T-cell (primary cell): ENCODE measurements around the gene B3GALNT1. TPM values are rescaled to one million over a fixed set of nuclear protein-coding genes. Genes with fewer than 3 reads are reported as not detected.

Experiments
- ATAC-seq, 4 experiments: fragments of 200-7000 bp in 3 of 4; fragments of 150-1000 bp in 1 of 4; cut with Tn5 transposase; replicated peaks in 1 of 4; 1 replicate in 3 of 4; 2 replicates in 1 of 4; pipeline ENCODE4 v1.10.0; 2021; ENCODE audit warnings: moderate library complexity in 3 of 4, mild to moderate bottlenecking in 2 of 4, moderate number of reproducible peaks in 1 of 4
- CTCF ChIA-PET, 2 donors: fragments of 300-600 bp; sonication (Branson Sonifier 250); formaldehyde crosslinking; loops; one replicate each; lab custom pipeline; 2022; ENCODE audit warnings: antibody characterized with exemption in 2 of 2; lab: Charles Lee
- POLR2A ChIA-PET, 2 donors: fragments of 300-600 bp; sonication (Branson Sonifier 250); formaldehyde crosslinking; loops; one replicate each; lab custom pipeline; 2022; ENCODE audit warnings: antibody characterized with exemption in 2 of 2; lab: Charles Lee
- DNase-seq, 35 experiments: peaks; one replicate each; pipeline versions ENCODE4 v3.0.0 to v3.0.0-alpha.2; 2013 to 2023
- H3K27ac ChIP-seq: one replicate; pipeline ENCODE4 v1.5.1; 2013; ENCODE audit warnings: low read length
- H3K27me3 ChIP-seq, 2 experiments: replicated peaks in 1 of 2; 1 replicate in 1 of 2; 2 replicates in 1 of 2; pipeline versions ENCODE4 v1.6.1 to v1.7.0; 2013; ENCODE audit warnings: low read length in 1 of 2, mixed read lengths in 1 of 2; ENCODE audit not compliant: control insufficient read depth in 2 of 2, insufficient read depth in 2 of 2; ENCODE audit errors: extremely low read depth in 1 of 2
- H3K36me3 ChIP-seq, 2 donors: 1 replicate in 1 of 2; 2 replicates in 1 of 2; pipeline versions ENCODE4 v1.6.1 to v1.7.0; 2013; ENCODE audit warnings: low read length in 1 of 2; ENCODE audit not compliant: control insufficient read depth in 2 of 2, insufficient read depth in 1 of 2; ENCODE audit errors: extremely low read depth in 1 of 2
- H3K4me1 ChIP-seq, 2 experiments: 1 replicate in 1 of 2; 2 replicates in 1 of 2; pipeline versions ENCODE4 v1.6.1 to v1.7.0; 2013; ENCODE audit warnings: low read length in 2 of 2, mixed read lengths in 1 of 2; ENCODE audit not compliant: insufficient read depth in 2 of 2, control insufficient read depth in 1 of 2; ENCODE audit errors: extremely low read depth in 1 of 2
- H3K4me3 ChIP-seq, 2 donors: 1 replicate in 1 of 2; 2 replicates in 1 of 2; pipeline versions ENCODE4 v1.5.1 to v1.7.0; 2013; ENCODE audit warnings: mild to moderate bottlenecking in 2 of 2, low read length in 1 of 2, moderate library complexity in 1 of 2; ENCODE audit not compliant: control insufficient read depth in 1 of 2; ENCODE audit errors: extremely low read depth in 1 of 2
- H3K9me3 ChIP-seq: 2 replicates; pipeline ENCODE4 v1.7.0; 2013
- H3K27ac Mint-ChIP-seq, 2 donors: one replicate each; pipeline ENCODE4 v1.8.0; 2020 to 2021; ENCODE audit warnings: mild to moderate bottlenecking in 2 of 2, mixed read lengths in 2 of 2
- H3K27me3 Mint-ChIP-seq, 2 donors: one replicate each; pipeline ENCODE4 v1.8.0; 2021 to 2022; ENCODE audit warnings: mixed read lengths in 2 of 2
- H3K36me3 Mint-ChIP-seq: one replicate; pipeline ENCODE4 v1.8.0; 2021; ENCODE audit warnings: mixed read lengths
- H3K4me1 Mint-ChIP-seq, 3 donors: one replicate each; pipeline ENCODE4 v1.8.0; 2020 to 2022; ENCODE audit warnings: mixed read lengths in 3 of 3, mild to moderate bottlenecking in 1 of 3
- H3K4me3 Mint-ChIP-seq, 3 donors: one replicate each; pipeline ENCODE4 v1.8.0; 2020 to 2022; ENCODE audit warnings: mild to moderate bottlenecking in 3 of 3, mixed read lengths in 3 of 3, moderate library complexity in 3 of 3
- H3K9me3 Mint-ChIP-seq, 3 donors: one replicate each; pipeline ENCODE4 v1.8.0; 2020 to 2022; ENCODE audit warnings: mixed read lengths in 3 of 3
- WGBS: methylation state at CpG from one replicate; pipeline ENCODE4 v1.1.5; 2013; ENCODE audit warnings: missing lambda C conversion rate; ENCODE audit not compliant: insufficient coverage; 5-methylcytosine and 5-hydroxymethylcytosine counted together
- total RNA-seq, 35 experiments: library from RNA in 6 of 35; stranded (reverse) in 6 of 35; fragments of 120-200 nt in 1 of 35; gene quantifications; one replicate each; pipeline versions ENCODE4 v1.2.1 to v1.2.4 and lab custom pipeline; 2013 to 2026

B3GALNT1 gene
- total RNA-seq, 5 donors from 2014 or later (not counting 1 experiment from before 2014, with no cell fraction given): 0.50 to 1.4 (median 0.60) TPM

GRCh38 chr3:161107311-161107710 lies 2.2 kb upstream of the B3GALNT1 start:
- H3K27me3 Mint-ChIP-seq: peaks cover 19 to 40% of the 10 kb centered on the region in 2 donors
- no peaks in the 10 kb centered on the region for H3K36me3 ChIP-seq
- peaks cover 6 to 12% (median 7%) of the 10 kb centered on the region in 3 donors for H3K4me1 Mint-ChIP-seq
- H3K4me3 ChIP-seq: no peak overlapping the region
- ATAC-seq (no peak), DNase-seq (no peak)
- H3K9me3 ChIP-seq: no peaks in the 10 kb centered on the region
- H3K27ac ChIP-seq: no peak overlapping the region
- H3K9me3 Mint-ChIP-seq: no peaks in the 10 kb centered on the region
- no peak overlapping the region for H3K4me3 Mint-ChIP-seq
- ChIA-PET CTCF (interaction anchor here in 1 of 2 donors (0.9 to 1.0 kb wide), 2 partner anchors 10 to 11 kb away, joined by 3 to 4 read pairs; no protein-coding TSS in a partner anchor), POLR2A (interaction anchor here in 1 of 2 donors (0.5 kb wide), 1 partner anchor 211 kb away, joined by 5 read pairs; no protein-coding TSS in a partner anchor)
- no peak overlapping the region for H3K27ac Mint-ChIP-seq
- WGBS: no CpG with 5 or more reads among the region's 1 CpG
- H3K4me1 ChIP-seq: peaks cover 0 to 8% of the 10 kb centered on the region in 2 experiments
- no peaks in the 10 kb centered on the region for H3K36me3 Mint-ChIP-seq
- H3K27me3 ChIP-seq: peaks cover 0 to 16% of the 10 kb centered on the region in 2 experiments

- no peaks in the 10 kb centered on the region for H3K9me3 Mint-ChIP-seq
- ChIA-PET POLR2A (no interaction called here), CTCF (no interaction called here)
- peaks cover 0 to 8% of the 10 kb centered on the region in 2 experiments for H3K4me1 ChIP-seq
- H3K4me3 Mint-ChIP-seq: peak overlapping the region; percentile 37 to 63 (median 60)
- ATAC-seq (no peak), DNase-seq (no peak)
- no peak overlapping the region for H3K27ac ChIP-seq
- H3K9me3 ChIP-seq: no peaks in the 10 kb centered on the region
- 97% methylated on average over 21 of the region's 22 CpGs for WGBS
- H3K27me3 ChIP-seq: peaks cover 0 to 13% of the 10 kb centered on the region in 2 experiments
- H3K36me3 Mint-ChIP-seq: no peaks in the 10 kb centered on the region
- H3K27me3 Mint-ChIP-seq: peaks cover 13 to 28% of the 10 kb centered on the region in 2 donors
- no peaks in the 10 kb centered on the region for H3K36me3 ChIP-seq
- no peak overlapping the region for H3K27ac Mint-ChIP-seq
- H3K4me1 Mint-ChIP-seq: peaks cover 6 to 12% (median 7%) of the 10 kb centered on the region in 3 donors
- H3K4me3 ChIP-seq: no peak overlapping the region
Observed at GRCh38 chr3:161103776-161104385, 1.3 kb downstream of the B3GALNT1 start.

- Mint-ChIP-seq H3K9me3 (no peaks in the 10 kb centered on the region), H3K4me1 (peaks cover 6 to 12% (median 7%) of the 10 kb centered on the region in 3 donors), H3K4me3 (no peak overlapping the region), H3K36me3 (no peaks in the 10 kb centered on the region), H3K27ac (no peak overlapping the region), H3K27me3 (peaks cover 4 to 18% of the 10 kb centered on the region in 2 donors)
- no peak for ATAC-seq
- no CpG with 5 or more reads among the region's 3 CpGs for WGBS
- Histone ChIP-seq H3K9me3 (no peaks in the 10 kb centered on the region), H3K36me3 (no peaks in the 10 kb centered on the region), H3K4me1 (peaks cover 0 to 8% of the 10 kb centered on the region in 2 experiments), H3K4me3 (no peak overlapping the region), H3K27ac (no peak overlapping the region), H3K27me3 (peaks cover 0 to 13% of the 10 kb centered on the region in 2 experiments)
- no peak for DNase-seq
- ChIA-PET POLR2A (interaction anchor here in 1 of 2 donors (0.5 kb wide), 1 partner anchor 170 kb away, joined by 3 read pairs; no protein-coding TSS in a partner anchor), CTCF (no interaction called here)
Observed at GRCh38 chr3:161101609-161102008, 3.5 kb downstream of the B3GALNT1 start.

- WGBS: 90% methylated on average over 5 of the region's 6 CpGs
- POLR2A ChIA-PET: interaction anchor here in 1 of 2 donors (0.5 to 0.6 kb wide), 2 partner anchors 170 to 1090 kb away, joined by 3 read pairs; no protein-coding TSS in a partner anchor
- H3K27ac Mint-ChIP-seq: no peak overlapping the region
Observed at GRCh38 chr3:161100994-161101393, 4.2 kb downstream of the B3GALNT1 start.

GRCh38 chr3:161096771-161097367 lies 8.3 kb downstream of the B3GALNT1 start:
- Histone ChIP-seq H3K4me3 (no peak overlapping the region), H3K27ac (no peak overlapping the region), H3K27me3 (no peaks in the 10 kb centered on the region), H3K36me3 (no peaks in the 10 kb centered on the region), H3K4me1 (no peaks in the 10 kb centered on the region), H3K9me3 (no peaks in the 10 kb centered on the region)
- CTCF ChIA-PET: interaction anchor here in 1 of 2 donors (0.5 to 1.2 kb wide), 3 partner anchors 10 to 331 kb away, joined by 3 to 4 read pairs (median 4); no protein-coding TSS in a partner anchor
- H3K27ac Mint-ChIP-seq: no peak overlapping the region
- no peaks in the 10 kb centered on the region for H3K36me3 Mint-ChIP-seq
- WGBS: 71% methylated on average over 4 of the region's 7 CpGs
- no peak overlapping the region for H3K4me3 Mint-ChIP-seq
- DNase-seq (peak in 19 of 35 experiments; percentile 1 to 45 (median 9)), ATAC-seq (no peak)
- H3K27me3 Mint-ChIP-seq: peaks cover 0 to 1% of the 10 kb centered on the region in 2 donors
- no peaks in the 10 kb centered on the region for H3K4me1 Mint-ChIP-seq
- POLR2A ChIA-PET: no interaction called here
- H3K9me3 Mint-ChIP-seq: no peaks in the 10 kb centered on the region

More at GRCh38 chr3:161100994-161101393, 4.2 kb downstream of the B3GALNT1 start:
- ATAC-seq: no peak
- Mint-ChIP-seq H3K9me3 (no peaks in the 10 kb centered on the region), H3K4me1 (peaks cover 6 to 12% (median 7%) of the 10 kb centered on the region in 3 donors), H3K36me3 (no peaks in the 10 kb centered on the region), H3K4me3 (no peak overlapping the region), H3K27me3 (peaks cover 3 to 18% of the 10 kb centered on the region in 2 donors)
- no peak for DNase-seq
- H3K4me1 ChIP-seq: peaks cover 0 to 8% of the 10 kb centered on the region in 2 experiments
- no peaks in the 10 kb centered on the region for H3K9me3 ChIP-seq
- H3K27me3 ChIP-seq: peaks cover 0 to 13% of the 10 kb centered on the region in 2 experiments
- no peak overlapping the region for H3K27ac ChIP-seq
- no peaks in the 10 kb centered on the region for H3K36me3 ChIP-seq
- no peak overlapping the region for H3K4me3 ChIP-seq
- CTCF ChIA-PET: interaction anchor here (0.7 to 1.0 kb wide), 2 partner anchors 9 to 120 kb away, joined by 3 read pairs; partner anchors contain the start of gene NMD3 (in 1 of the 2)

- ATAC-seq: no peak
- no peak overlapping the region for H3K27ac ChIP-seq
- DNase-seq: no peak
Observed at GRCh38 chr3:161093895-161094294, 11.3 kb downstream of the B3GALNT1 start.

More at GRCh38 chr3:161093895-161094294, 11.3 kb downstream of the B3GALNT1 start:
- H3K4me3 ChIP-seq: no peak overlapping the region
- no peaks in the 10 kb centered on the region for H3K36me3 Mint-ChIP-seq
- H3K9me3 Mint-ChIP-seq: no peaks in the 10 kb centered on the region
- no peaks in the 10 kb centered on the region for H3K9me3 ChIP-seq
- ChIA-PET POLR2A (no interaction called here), CTCF (interaction anchor here in 1 of 2 donors (0.6 kb wide), 1 partner anchor 329 kb away, joined by 5 read pairs; no protein-coding TSS in a partner anchor)
- no peaks in the 10 kb centered on the region for H3K4me1 Mint-ChIP-seq
- no peaks in the 10 kb centered on the region for H3K4me1 ChIP-seq
- H3K36me3 ChIP-seq: no peaks in the 10 kb centered on the region
- no peak overlapping the region for H3K4me3 Mint-ChIP-seq
- H3K27ac Mint-ChIP-seq: no peak overlapping the region
- no peaks in the 10 kb centered on the region for H3K27me3 Mint-ChIP-seq
- H3K27me3 ChIP-seq: no peaks in the 10 kb centered on the region
